ENCODE data around the gene FGFR3. TPM values are rescaled to one million over a fixed set of nuclear protein-coding genes. Genes with fewer than 3 reads are reported as not detected.

The FGFR3 gene
- total RNA-seq, 6 donors from 2014 or later = 18.5 to 92.2 (median 24.4) TPM

- H3K4me3 ChIP-seq = no peak overlapping the region
- ATAC-seq (ENCODE audit: low FRiP score in 2 of 2) (no peak), DNase-seq (peak in 1 of 2 donors; percentile 68)
- H3K27me3 ChIP-seq = no peaks in the 10 kb centered on the region
- WGBS, 2 donors = 98 to 100% methylated on average over 2 to 3 of the region's 5 CpGs
- H3K27ac ChIP-seq = peak overlapping the region in 2 of 4 donors; percentile 0 to 84
- no peaks in the 10 kb centered on the region for H3K9me3 ChIP-seq
- no peaks in the 10 kb centered on the region for H3K36me3 ChIP-seq
- TF ChIP-seq EP300 (IDR thresholded peaks at IDR 0.05) (no peak), POLR2A (IDR thresholded peaks at IDR 0.05) (no peak), CTCF (IDR thresholded peaks at IDR 0.05) (no peak), POLR2AphosphoS5 (IDR thresholded peaks at IDR 0.05) (no peak)
- peaks cover 17 to 34% (median 29%) of the 10 kb centered on the region in 4 donors for H3K4me1 ChIP-seq
Measured at GRCh38 chr4:1754336-1754735, 38.8 kb upstream of the FGFR3 start.

- TF ChIP-seq EP300 (IDR thresholded peaks at IDR 0.05) = no peak
- no peak for TF ChIP-seq POLR2AphosphoS5 (IDR thresholded peaks at IDR 0.05)
- no peak for TF ChIP-seq POLR2A (IDR thresholded peaks at IDR 0.05)
- TF ChIP-seq CTCF (IDR thresholded peaks at IDR 0.05) = no peak
- Histone ChIP-seq H3K4me3 (no peak overlapping the region), H3K9me3 (no peaks in the 10 kb centered on the region), H3K4me1 (peaks cover 25 to 43% (median 33%) of the 10 kb centered on the region in 4 donors), H3K27ac (peak overlapping the region in 3 of 4 donors; percentile 36 to 78 (median 44)), H3K36me3 (no peaks in the 10 kb centered on the region), H3K27me3 (no peaks in the 10 kb centered on the region)
- DNase-seq = peak in 1 of 2 donors; percentile 71
- WGBS, 2 donors = 87 to 93% methylated on average over 8 to 10 of the region's 17 CpGs
- ATAC-seq (ENCODE audit: low FRiP score in 2 of 2) = no peak
Measured at GRCh38 chr4:1755297-1755696, 37.8 kb upstream of the FGFR3 start.

- Histone ChIP-seq H3K36me3 (no peaks in the 10 kb centered on the region), H3K4me3 (no peak overlapping the region), H3K27ac (peak overlapping the region in 3 of 4 donors; percentile 36 to 78 (median 44)), H3K27me3 (no peaks in the 10 kb centered on the region), H3K4me1 (peaks cover 32 to 51% (median 38%) of the 10 kb centered on the region in 4 donors), H3K9me3 (no peaks in the 10 kb centered on the region)
- WGBS, 2 donors = 32 to 38% methylated on average over 5 to 6 of the region's 18 CpGs
- DNase-seq (peak in 1 of 2 donors; percentile 75), ATAC-seq (ENCODE audit: low FRiP score in 2 of 2) (no peak)
- TF ChIP-seq EP300 (IDR thresholded peaks at IDR 0.05) (no peak), POLR2AphosphoS5 (IDR thresholded peaks at IDR 0.05) (peak in 1 of 2 donors; percentile 20)
Measured at GRCh38 chr4:1756079-1756478, 37.0 kb upstream of the FGFR3 start.

GRCh38 chr4:1756893-1757779, 36.0 kb upstream of the FGFR3 start:
- Histone ChIP-seq H3K4me3 (no peak overlapping the region), H3K9me3 (no peaks in the 10 kb centered on the region), H3K36me3 (no peaks in the 10 kb centered on the region), H3K27ac (peak overlapping the region in 2 of 4 donors; percentile 11 to 78), H3K27me3 (no peaks in the 10 kb centered on the region), H3K4me1 (peaks cover 24 to 42% (median 32%) of the 10 kb centered on the region in 4 donors)
- 74 to 87% methylated on average over 7 to 20 of the region's 20 CpGs for WGBS, 2 donors
- peak in 1 of 2 donors; percentile 68 for DNase-seq
- no peak for TF ChIP-seq POLR2A (IDR thresholded peaks at IDR 0.05)
- TF ChIP-seq EP300 (IDR thresholded peaks at IDR 0.05) = no peak
- TF ChIP-seq CTCF (IDR thresholded peaks at IDR 0.05) = no peak
- no peak for TF ChIP-seq POLR2AphosphoS5 (IDR thresholded peaks at IDR 0.05)
- ATAC-seq (ENCODE audit: low FRiP score in 2 of 2) = no peak

- Histone ChIP-seq H3K36me3 (no peaks in the 10 kb centered on the region), H3K27me3 (no peaks in the 10 kb centered on the region), H3K4me3 (no peak overlapping the region), H3K9me3 (no peaks in the 10 kb centered on the region), H3K4me1 (peaks cover 19 to 36% (median 25%) of the 10 kb centered on the region in 4 donors), H3K27ac (peak overlapping the region in 2 of 4 donors; percentile 69 to 79)
- 64 to 74% methylated on average over 12 to 14 of the region's 17 CpGs for WGBS, 2 donors
- ATAC-seq (ENCODE audit: low FRiP score in 2 of 2) (no peak), DNase-seq (no peak)
- TF ChIP-seq CTCF (IDR thresholded peaks at IDR 0.05) (no peak), POLR2A (IDR thresholded peaks at IDR 0.05) (no peak), EP300 (IDR thresholded peaks at IDR 0.05) (no peak), POLR2AphosphoS5 (IDR thresholded peaks at IDR 0.05) (no peak)
Measured at GRCh38 chr4:1757836-1758235, 35.3 kb upstream of the FGFR3 start.

All from upper lobe of left lung (tissue), 6 donors.